ENCODE measurements around the gene DYNLL2. TPM values are rescaled to one million over a fixed set of nuclear protein-coding genes. Genes with fewer than 3 reads are reported as not detected.

The DYNLL2 gene
- total RNA-seq, 1 donor from 2014 or later, result 31.0 TPM

Other genes with a start within 250 kb of the DYNLL2 start
- gene MRPS23, start 233.4 kb upstream of the DYNLL2 start, total RNA-seq, result 40.5 and 42.3 TPM in 2 replicates
- 0.29 and 0.41 TPM in 2 replicates for gene CUEDC1, start 128.0 kb upstream of the DYNLL2 start, total RNA-seq
- 42.4 and 43.9 TPM in 2 replicates for gene VEZF1, start 95.2 kb upstream of the DYNLL2 start, total RNA-seq
- gene SRSF1, start 76.2 kb upstream of the DYNLL2 start, total RNA-seq, result 357 and 368 TPM in 2 replicates
- 0.47 and 0.66 TPM in 2 replicates for gene OR4D1, start 65.0 kb downstream of the DYNLL2 start, total RNA-seq
- not detected in 2 replicates for gene OR4D2, start 83.6 kb downstream of the DYNLL2 start, total RNA-seq
- gene EPX, start 109.3 kb downstream of the DYNLL2 start, total RNA-seq, result not detected in 2 replicates
- gene MKS1, start 135.8 kb downstream of the DYNLL2 start, total RNA-seq, result 15.6 and 17.4 TPM in 2 replicates
- not detected in 2 replicates for gene LPO, start 155.2 kb downstream of the DYNLL2 start, total RNA-seq
- gene MPO, start 197.5 kb downstream of the DYNLL2 start, total RNA-seq, result 0.07 TPM in 1 of 2 replicates, not detected in the other
- gene TSPOAP1, start 245.4 kb downstream of the DYNLL2 start, total RNA-seq, result 77.0 and 83.1 TPM in 2 replicates

Measured in T-helper 1 cell treated with Interleukin-12 subunit alpha and Interleukin-12 subunit beta and Interleukin-4 antibody, amounts not matched to agents 30 ng/mL and 1 ng/mL, for 36 hours (primary cell).